Esophagus muscularis mucosa (tissue), 4 donors: ENCODE data around the gene CDC42EP4. TPM values are rescaled to one million over a fixed set of nuclear protein-coding genes. Genes with fewer than 3 reads are reported as not detected.

Experiments used
- DNase-seq: peaks from one replicate; pipeline ENCODE4 v3.0.0-alpha.2; 2017; ENCODE audit errors: extremely low spot score
- H3K27ac ChIP-seq, 4 donors: fragments of 200-600 bp; sonication (generic); replicated peaks in 1 of 4; 1 replicate in 3 of 4; 2 replicates in 1 of 4; pipeline ENCODE4 v1.5.1; 2016 to 2019; ENCODE audit warnings: mild to moderate bottlenecking in 1 of 4
- H3K27me3 ChIP-seq, 4 donors: fragments of 200-600 bp; sonication (generic); one replicate each; pipeline versions ENCODE4 v1.5.1 to v1.6.0; 2016 to 2019
- H3K36me3 ChIP-seq, 4 donors: fragments of 200-600 bp; sonication (generic); one replicate each; pipeline ENCODE4 v1.5.1; 2016 to 2019
- H3K4me1 ChIP-seq, 4 donors: fragments of 200-600 bp; sonication (generic); one replicate each; pipeline ENCODE4 v1.5.1; 2016 to 2019
- H3K4me3 ChIP-seq, 4 donors: fragments of 200-600 bp; sonication (generic); 1 replicate in 2 of 4; 2 replicates in 2 of 4; pipeline ENCODE4 v1.5.1; 2016 to 2019; ENCODE audit warnings: mild to moderate bottlenecking in 4 of 4, moderate library complexity in 1 of 4
- H3K9me3 ChIP-seq, 4 donors: fragments of 200-600 bp; sonication (generic); 1 replicate in 3 of 4; 2 replicates in 1 of 4; pipeline ENCODE4 v1.5.1; 2016 to 2019
- EP300 ChIP-seq: sonication (generic); formaldehyde crosslinking; IDR thresholded peaks from one replicate; pipeline ENCODE4 v1.6.1; 2017; ENCODE audit warnings: antibody characterized with exemption
- POLR2A ChIP-seq: fragments of 450-650 bp; IDR thresholded peaks from one replicate; pipeline ENCODE4 v1.6.1; 2017; ENCODE audit warnings: antibody characterized with exemption, moderate library complexity, mild to moderate bottlenecking, low read depth
- POLR2AphosphoS5 ChIP-seq, 2 donors: sonication (generic); formaldehyde crosslinking; IDR thresholded peaks; one replicate each; pipeline ENCODE4 v1.6.1; 2017; ENCODE audit warnings: antibody characterized with exemption in 2 of 2
- WGBS: methylation state at CpG from one replicate; pipeline ENCODE4 v1.1.5; 2018; 5-methylcytosine and 5-hydroxymethylcytosine counted together
- intact Hi-C: fragments of 100-400 bp; cut with DNase I; formaldehyde crosslinking; loops from one replicate; pipeline ENCODE4 v1.15.1; 2023
- total RNA-seq, 4 donors: library from RNA; depleted of rRNA; stranded (reverse); fragments of >200 nt; gene quantifications; one replicate each; pipeline versions ENCODE4 v1.1.0 to v1.2.1, GENCODE V29; 2016
- TF ChIP-seq, protein P1 (sequence below), 3 experiments: fragments of 200-600 bp in 2 of 3; fragments of 450-650 bp in 1 of 3; sonication (generic) in 2 of 3; IDR thresholded peaks; one replicate each; pipeline ENCODE4 v1.5.1; 2017 to 2019; ENCODE audit warnings: antibody characterized with exemption in 3 of 3, mild to moderate bottlenecking in 2 of 3, moderate library complexity in 1 of 3

Gene CDC42EP4
- total RNA-seq, 4 donors from 2014 or later = 48.6 to 129 (median 104) TPM

DNA sequence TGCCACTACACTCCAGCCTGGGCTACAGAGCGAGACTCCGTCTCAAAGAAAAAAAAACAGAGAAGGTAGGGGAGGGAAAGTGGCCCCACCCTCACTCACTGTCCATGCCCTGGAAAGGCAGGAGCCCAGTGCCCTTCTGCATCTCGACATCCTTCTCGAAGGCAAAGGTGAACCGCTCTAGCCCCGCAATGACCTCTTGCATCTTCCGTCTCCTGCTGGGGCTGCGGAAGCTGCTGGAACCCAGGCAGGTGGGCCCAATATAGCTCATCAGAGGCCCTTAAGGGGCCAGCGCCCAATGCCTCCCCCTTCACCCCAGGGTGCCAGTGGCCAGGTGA, 50.2 kb downstream of the CDC42EP4 start, which contains the start of gene CPSF4L:
TSS of gene CPSF4L (minus strand) at position 264 of the 335 bp plus-strand sequence. CDS start at position 202, 62 bp downstream.
- 92% methylated on average over 8 of the region's 9 CpGs for WGBS
- intact Hi-C loops = no loop called here

DNA sequence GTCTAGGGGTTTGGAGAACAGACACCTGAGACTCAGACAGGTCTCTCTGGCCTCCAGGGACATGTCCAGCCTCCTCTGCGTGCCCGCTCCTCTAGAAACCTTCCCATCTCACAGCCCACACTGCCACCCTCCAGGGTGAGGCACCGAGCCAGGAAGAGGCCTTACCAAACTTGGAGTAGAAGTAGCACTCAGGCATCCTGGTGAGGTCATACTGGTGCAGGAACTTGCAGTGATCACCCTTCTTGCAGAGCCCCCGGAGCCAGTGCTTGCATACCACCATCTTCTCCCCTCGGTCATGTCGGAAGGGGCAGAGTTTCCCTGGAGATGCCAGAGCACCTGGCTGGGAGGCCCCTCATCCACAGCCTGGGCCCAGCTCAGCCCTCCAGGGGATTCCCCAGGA, 54.3 kb downstream of the CDC42EP4 start:
- Histone ChIP-seq H3K4me1 (peaks cover 5 to 28% (median 10%) of the 10 kb centered on the region in 4 donors), H3K9me3 (no peaks in the 10 kb centered on the region), H3K27me3 (no peaks in the 10 kb centered on the region), H3K27ac (no peak overlapping the region), H3K36me3 (no peaks in the 10 kb centered on the region), H3K4me3 (no peak overlapping the region)
- TF ChIP-seq, protein P1, sequence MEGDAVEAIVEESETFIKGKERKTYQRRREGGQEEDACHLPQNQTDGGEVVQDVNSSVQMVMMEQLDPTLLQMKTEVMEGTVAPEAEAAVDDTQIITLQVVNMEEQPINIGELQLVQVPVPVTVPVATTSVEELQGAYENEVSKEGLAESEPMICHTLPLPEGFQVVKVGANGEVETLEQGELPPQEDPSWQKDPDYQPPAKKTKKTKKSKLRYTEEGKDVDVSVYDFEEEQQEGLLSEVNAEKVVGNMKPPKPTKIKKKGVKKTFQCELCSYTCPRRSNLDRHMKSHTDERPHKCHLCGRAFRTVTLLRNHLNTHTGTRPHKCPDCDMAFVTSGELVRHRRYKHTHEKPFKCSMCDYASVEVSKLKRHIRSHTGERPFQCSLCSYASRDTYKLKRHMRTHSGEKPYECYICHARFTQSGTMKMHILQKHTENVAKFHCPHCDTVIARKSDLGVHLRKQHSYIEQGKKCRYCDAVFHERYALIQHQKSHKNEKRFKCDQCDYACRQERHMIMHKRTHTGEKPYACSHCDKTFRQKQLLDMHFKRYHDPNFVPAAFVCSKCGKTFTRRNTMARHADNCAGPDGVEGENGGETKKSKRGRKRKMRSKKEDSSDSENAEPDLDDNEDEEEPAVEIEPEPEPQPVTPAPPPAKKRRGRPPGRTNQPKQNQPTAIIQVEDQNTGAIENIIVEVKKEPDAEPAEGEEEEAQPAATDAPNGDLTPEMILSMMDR (IDR thresholded peaks at IDR 0.05) = no peak
- TF ChIP-seq EP300 = no peak
- TF ChIP-seq POLR2A = no peak
- TF ChIP-seq POLR2AphosphoS5 (IDR thresholded peaks at IDR 0.05) = no peak
- WGBS = 87% methylated on average over 3 of the region's 6 CpGs
- no peak for DNase-seq
- intact Hi-C loops = no loop called here

More for the DNA sequence above, 50.2 kb downstream of the CDC42EP4 start, which contains the start of gene CPSF4L:
- Histone ChIP-seq H3K4me3 (no peak within 1 kb of the TSS), H3K27ac (peak within 1 kb of the TSS in 2 of 4 donors; percentile 30 to 48), H3K36me3 (no peaks in the 10 kb centered on the region), H3K4me1 (peaks cover 3 to 25% (median 10%) of the 10 kb centered on the region in 4 donors), H3K9me3 (no peaks in the 10 kb centered on the region), H3K27me3 (no peaks in the 10 kb centered on the region)
- TF ChIP-seq POLR2AphosphoS5 (IDR thresholded peaks at IDR 0.05) = no peak
- no peak for DNase-seq

DNA sequence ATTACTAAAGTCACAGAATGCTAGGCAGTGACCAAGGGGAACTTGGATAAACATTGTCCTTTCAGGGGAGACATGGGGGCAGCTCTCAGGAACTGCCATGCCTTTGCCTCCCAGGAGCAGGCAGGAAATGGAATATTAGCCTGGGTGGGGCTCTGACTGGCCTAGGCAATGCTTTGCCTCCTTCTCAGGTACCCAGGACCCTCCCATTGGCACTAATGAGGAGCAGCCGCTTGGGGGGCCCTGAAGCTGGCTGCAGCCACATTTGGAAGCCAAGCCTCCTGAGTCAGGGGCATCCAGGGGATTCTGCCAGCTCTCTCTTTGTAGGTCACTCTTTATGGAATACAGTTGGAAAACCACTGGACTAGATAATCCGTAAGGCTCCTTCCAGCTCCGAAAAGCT, 55.6 kb downstream of the CDC42EP4 start:
- H3K36me3 ChIP-seq = no peaks in the 10 kb centered on the region
- peaks cover 5 to 19% (median 10%) of the 10 kb centered on the region in 4 donors for H3K4me1 ChIP-seq
- H3K27me3 ChIP-seq = no peaks in the 10 kb centered on the region
- H3K4me3 ChIP-seq = no peak overlapping the region
- intact Hi-C loops = no loop called here
- TF ChIP-seq, protein P1 (IDR thresholded peaks at IDR 0.05) = no peak
- TF ChIP-seq EP300 = no peak
- no peak for TF ChIP-seq POLR2AphosphoS5 (IDR thresholded peaks at IDR 0.05)
- TF ChIP-seq POLR2A = no peak
- WGBS = 93% methylated on average over 3 of the region's 3 CpGs
- no peak for DNase-seq
- no peaks in the 10 kb centered on the region for H3K9me3 ChIP-seq
- no peak overlapping the region for H3K27ac ChIP-seq

DNA sequence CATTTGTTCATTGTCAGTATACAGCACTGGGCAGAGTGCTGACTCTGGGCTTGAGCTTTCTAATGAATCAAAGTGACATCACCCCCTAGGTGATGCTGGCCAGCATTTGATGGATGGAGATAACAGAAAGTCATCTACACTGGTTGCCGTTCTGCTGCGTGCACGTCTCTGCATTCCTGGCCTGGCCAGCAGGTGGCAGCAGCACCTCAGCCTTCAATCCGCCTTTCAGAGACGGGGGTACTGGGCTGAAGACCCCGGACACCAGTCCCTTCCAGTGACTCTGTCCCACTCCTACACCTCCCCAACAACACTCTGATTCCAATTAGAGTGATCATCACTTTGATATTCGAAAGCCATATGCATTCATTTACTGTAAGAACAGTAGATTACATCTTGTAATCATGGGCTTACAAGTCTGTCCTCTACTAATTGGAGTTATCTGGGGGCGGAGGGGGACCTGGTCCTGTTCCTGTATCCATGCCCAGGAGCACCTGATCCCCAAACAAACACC, 56.1 kb downstream of the CDC42EP4 start:
- Histone ChIP-seq H3K27me3 (no peaks in the 10 kb centered on the region), H3K9me3 (no peaks in the 10 kb centered on the region), H3K27ac (no peak overlapping the region), H3K4me1 (peaks cover 5 to 19% (median 10%) of the 10 kb centered on the region in 4 donors), H3K36me3 (no peaks in the 10 kb centered on the region), H3K4me3 (no peak overlapping the region)
- no peak for DNase-seq
- peak; percentile 13 to 34 for TF ChIP-seq POLR2AphosphoS5 (IDR thresholded peaks at IDR 0.05)
- TF ChIP-seq EP300 = no peak
- TF ChIP-seq, protein P1 (IDR thresholded peaks at IDR 0.05) = peak; percentile 95 to 98 (median 98)
- TF ChIP-seq POLR2A = no peak
- 5% methylated on average over 8 of the region's 8 CpGs for WGBS
- intact Hi-C loops = loop anchor here (1.0 kb wide), 1 partner anchor 115 kb away; no protein-coding TSS in a partner anchor

DNA sequence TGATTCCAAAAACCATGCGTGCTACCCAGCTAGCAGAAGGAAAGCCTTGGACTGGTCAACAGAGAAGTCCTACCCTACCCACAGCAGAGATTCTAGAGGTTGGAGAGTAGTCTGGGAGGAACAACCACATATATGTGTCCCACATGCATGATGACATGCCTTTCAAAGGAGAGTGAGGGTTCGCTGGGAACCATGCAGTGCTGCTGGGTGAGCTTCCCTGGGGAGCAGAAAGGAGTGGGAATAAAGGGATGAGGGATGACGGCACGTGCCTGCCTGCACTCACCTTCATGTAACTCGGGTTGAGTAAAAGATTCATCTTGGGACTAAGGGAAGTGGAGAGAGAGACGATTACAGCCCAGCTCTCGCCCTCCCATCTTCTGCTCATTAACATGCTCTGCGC, 59.9 kb downstream of the CDC42EP4 start:
- Histone ChIP-seq H3K4me1 (peaks cover 0 to 12% (median 5%) of the 10 kb centered on the region in 4 donors), H3K36me3 (peaks cover 0 to 25% (median 15%) of the 10 kb centered on the region in 4 donors), H3K4me3 (no peak overlapping the region), H3K27ac (no peak overlapping the region), H3K27me3 (no peaks in the 10 kb centered on the region), H3K9me3 (no peaks in the 10 kb centered on the region)
- no peak for DNase-seq
- WGBS = 84% methylated on average over 8 of the region's 8 CpGs
- TF ChIP-seq, protein P1 (IDR thresholded peaks at IDR 0.05) = no peak
- TF ChIP-seq POLR2A (no peak), POLR2AphosphoS5 (IDR thresholded peaks at IDR 0.05) (no peak), EP300 (no peak)
- intact Hi-C loops = no loop called here
